Transverse colon (tissue), 4 donors: Measurements from ENCODE around the gene SACM1L. TPM values are rescaled to one million over a fixed set of nuclear protein-coding genes. Genes with fewer than 3 reads are reported as not detected.

Experiments used
- DNase-seq: peaks from one replicate; pipeline ENCODE4 v3.0.0-alpha.2; 2019
- H3K27ac ChIP-seq, 4 donors: fragments of 200-600 bp; sonication (generic); 2 replicates each; pipeline ENCODE4 v1.5.1; 2016 to 2018; ENCODE audit warnings: inconsistent platforms in 4 of 4
- H3K27me3 ChIP-seq: fragments of 200-600 bp; sonication (generic); 2 replicates; pipeline ENCODE4 v1.5.1; 2017; ENCODE audit warnings: inconsistent platforms
- H3K36me3 ChIP-seq, 4 donors: fragments of 200-600 bp; sonication (generic); 2 replicates each; pipeline ENCODE4 v1.5.1; 2017 to 2019; ENCODE audit warnings: inconsistent platforms in 4 of 4
- H3K4me1 ChIP-seq, 4 donors: fragments of 200-600 bp; sonication (generic); 2 replicates each; pipeline ENCODE4 v1.5.1; 2017 to 2020; ENCODE audit warnings: inconsistent platforms in 4 of 4
- H3K4me3 ChIP-seq, 4 donors: fragments of 200-600 bp; sonication (generic); 1 replicate in 1 of 4; 2 replicates in 3 of 4; pipeline versions ENCODE4 v1.5.1 to v1.6.1; 2017 to 2019; ENCODE audit warnings: inconsistent platforms in 4 of 4
- H3K9me3 ChIP-seq, 2 donors: fragments of 200-600 bp; sonication (generic); 2 replicates each; pipeline ENCODE4 v1.5.1; 2017 to 2019; ENCODE audit warnings: inconsistent platforms in 2 of 2
- CTCF ChIP-seq, 5 experiments: fragments of 200-600 bp in 3 of 5; fragments of 450-650 bp in 2 of 5; sonication (generic) in 3 of 5; IDR thresholded peaks; 1 replicate in 2 of 5; 2 replicates in 3 of 5; pipeline ENCODE4 v1.5.1; 2016 to 2017; ENCODE audit warnings: antibody characterized with exemption in 5 of 5, inconsistent platforms in 3 of 5, mild to moderate bottlenecking in 2 of 5, moderate library complexity in 1 of 5
- EP300 ChIP-seq: sonication (generic); formaldehyde crosslinking; IDR thresholded peaks from one replicate; pipeline ENCODE4 v1.6.1; 2017; ENCODE audit warnings: antibody characterized with exemption, low read depth
- POLR2A ChIP-seq: fragments of 450-650 bp; IDR thresholded peaks from one replicate; pipeline ENCODE4 v1.6.1; 2016; ENCODE audit warnings: antibody characterized with exemption, mild to moderate bottlenecking, moderate library complexity
- POLR2AphosphoS5 ChIP-seq, 3 donors: sonication (generic); formaldehyde crosslinking; IDR thresholded peaks; one replicate each; pipeline ENCODE4 v1.6.1; 2016; ENCODE audit warnings: antibody characterized with exemption in 3 of 3
- WGBS, 2 donors: methylation state at CpG; one replicate each; pipeline ENCODE4 v1.1.5; 2018; ENCODE audit warnings: low coverage in 1 of 2; 5-methylcytosine and 5-hydroxymethylcytosine counted together
- in situ Hi-C, 4 donors: fragments of 200-750 bp; cut with MboI; loops; one replicate each; pipeline versions ENCODE4 v1.15.0 to v1.15.1; 2017; ENCODE audit warnings: low sequenced_read_pairs in 3 of 4, low pct_ligation_motif_present in 1 of 4, low pct_unique_long_range_greater_than_20kb in 1 of 4
- intact Hi-C: fragments of 100-400 bp; cut with DNase I; formaldehyde crosslinking; loops from one replicate; pipeline ENCODE4 v1.15.1; 2023; ENCODE audit warnings: low total_unique reads
- total RNA-seq, 4 donors: library from RNA; depleted of rRNA; stranded (reverse); fragments of >200 nt; gene quantifications; one replicate each; pipeline ENCODE4 v1.1.0, GENCODE V29; 2016

Gene SACM1L
- total RNA-seq, 4 donors from 2014 or later, result 8.6 to 71.9 (median 53.8) TPM

- peaks cover 27% of the 10 kb centered on the region for H3K27me3 ChIP-seq
- peaks cover 6 to 10% (median 10%) of the 10 kb centered on the region in 4 donors for H3K4me1 ChIP-seq
- H3K27ac ChIP-seq, result no peak overlapping the region
- no peak for DNase-seq
- TF ChIP-seq POLR2AphosphoS5 (IDR thresholded peaks at IDR 0.05) (no peak), EP300 (no peak), POLR2A (no peak), CTCF (IDR thresholded peaks at IDR 0.05) (no peak)
- in situ Hi-C loops, result no loop called here
- 96% methylated on average over 2 of the region's 2 CpGs; no CpG with 5 or more reads in 1 of the 2 donors for WGBS, 2 donors
- H3K36me3 ChIP-seq, result no peaks in the 10 kb centered on the region
- intact Hi-C loops, result no loop called here
- no peaks in the 10 kb centered on the region for H3K9me3 ChIP-seq
- no peak overlapping the region for H3K4me3 ChIP-seq
Measured at GRCh38 chr3:45792036-45792435, 102.8 kb downstream of the SACM1L start.

- no peak for TF ChIP-seq CTCF (IDR thresholded peaks at IDR 0.05)
- TF ChIP-seq POLR2AphosphoS5 (IDR thresholded peaks at IDR 0.05), result no peak
- TF ChIP-seq POLR2A, result no peak
- no peak for TF ChIP-seq EP300
- Histone ChIP-seq H3K4me3 (no peak overlapping the region), H3K27me3 (peaks cover 33% of the 10 kb centered on the region), H3K4me1 (peaks cover 6 to 10% (median 10%) of the 10 kb centered on the region in 4 donors), H3K36me3 (no peaks in the 10 kb centered on the region), H3K27ac (no peak overlapping the region), H3K9me3 (no peaks in the 10 kb centered on the region)
- WGBS, 2 donors, result 79 to 100% methylated on average over 5 to 7 of the region's 7 CpGs
- DNase-seq, result no peak
- in situ Hi-C loops (no loop called here), intact Hi-C loops (no loop called here)
Measured at GRCh38 chr3:45792516-45793172, 103.4 kb downstream of the SACM1L start.

GRCh38 chr3:45793482-45794176, 104.4 kb downstream of the SACM1L start:
- H3K4me1 ChIP-seq, result peaks cover 6 to 10% (median 10%) of the 10 kb centered on the region in 4 donors
- peaks cover 40% of the 10 kb centered on the region for H3K27me3 ChIP-seq
- no peak overlapping the region for H3K27ac ChIP-seq
- 65 to 100% methylated on average over 1 to 9 of the region's 9 CpGs for WGBS, 2 donors
- no peak overlapping the region for H3K4me3 ChIP-seq
- intact Hi-C loops (no loop called here), in situ Hi-C loops (no loop called here)
- TF ChIP-seq CTCF (IDR thresholded peaks at IDR 0.05) (no peak), POLR2A (no peak), EP300 (no peak), POLR2AphosphoS5 (IDR thresholded peaks at IDR 0.05) (no peak)
- no peaks in the 10 kb centered on the region for H3K36me3 ChIP-seq
- DNase-seq, result no peak
- H3K9me3 ChIP-seq, result no peaks in the 10 kb centered on the region

GRCh38 chr3:45794177-45794560, 105.0 kb downstream of the SACM1L start:
- Histone ChIP-seq H3K4me1 (peaks cover 6 to 10% (median 10%) of the 10 kb centered on the region in 4 donors), H3K27me3 (peaks cover 46% of the 10 kb centered on the region), H3K9me3 (no peaks in the 10 kb centered on the region), H3K27ac (no peak overlapping the region), H3K4me3 (no peak overlapping the region), H3K36me3 (no peaks in the 10 kb centered on the region)
- TF ChIP-seq CTCF (IDR thresholded peaks at IDR 0.05) (no peak), POLR2A (no peak), POLR2AphosphoS5 (IDR thresholded peaks at IDR 0.05) (no peak), EP300 (no peak)
- 87 to 95% methylated on average over 3 to 5 of the region's 5 CpGs for WGBS, 2 donors
- in situ Hi-C loops (no loop called here), intact Hi-C loops (no loop called here)
- DNase-seq, result no peak
